WERI-Rb-1 (cell line): ENCODE results near the gene PKN1.

Experiments
- DNase-seq: peaks from one replicate; pipeline ENCODE4 v3.0.0-alpha.2; 2020
- H3K27ac ChIP-seq: fragments of 250-450 bp; sonication (Bioruptor Pico); 2 replicates; pipeline ENCODE4 v1.5.1; 2020; ENCODE audit warnings: mild to moderate bottlenecking, moderate library complexity
- H3K27me3 ChIP-seq: fragments of 250-450 bp; sonication (Bioruptor Pico); 2 replicates; pipeline ENCODE4 v1.5.1; 2021; ENCODE audit warnings: mild to moderate bottlenecking, low read depth, moderate library complexity; ENCODE audit not compliant: insufficient read depth, severe bottlenecking
- H3K36me3 ChIP-seq: fragments of 250-450 bp; sonication (Bioruptor Pico); 2 replicates; pipeline ENCODE4 v1.5.1; 2020; ENCODE audit warnings: mild to moderate bottlenecking, moderate library complexity
- H3K4me3 ChIP-seq: 2 replicates; pipeline ENCODE4 v1.5.1; 2011; ENCODE audit warnings: low read depth, mild to moderate bottlenecking, control low read depth, low read length
- H3K9me3 ChIP-seq: fragments of 250-450 bp; sonication (Bioruptor Pico); 2 replicates; pipeline ENCODE4 v1.5.1; 2021; ENCODE audit warnings: mild to moderate bottlenecking, moderate library complexity; ENCODE audit not compliant: severe bottlenecking
- CTCF ChIP-seq: IDR thresholded peaks from 2 replicates; pipeline ENCODE4 v1.5.1; 2011; ENCODE audit warnings: low read depth, mild to moderate bottlenecking, control low read depth, inconsistent platforms, low read length

The PKN1 gene

GRCh38 chr19:14463747-14464146 lies 30.6 kb downstream of the PKN1 start:
- no peaks in the 10 kb centered on the region for H3K27me3 ChIP-seq

GRCh38 chr19:14467391-14467790 lies 34.3 kb downstream of the PKN1 start:
- Histone ChIP-seq H3K9me3 (no peaks in the 10 kb centered on the region), H3K36me3 (peaks cover 62% of the 10 kb centered on the region), H3K4me3 (no peak overlapping the region), H3K27me3 (no peaks in the 10 kb centered on the region), H3K27ac (no peak overlapping the region)
- DNase-seq: no peak
- TF ChIP-seq CTCF: no peak

More at GRCh38 chr19:14463747-14464146, 30.6 kb downstream of the PKN1 start:
- Histone ChIP-seq H3K9me3 (no peaks in the 10 kb centered on the region), H3K4me3 (no peak overlapping the region), H3K36me3 (peaks cover 58% of the 10 kb centered on the region), H3K27ac (no peak overlapping the region)
- no peak for DNase-seq
- TF ChIP-seq CTCF: no peak

- H3K27ac ChIP-seq: no peak overlapping the region
Measured at GRCh38 chr19:14467816-14468215, 34.7 kb downstream of the PKN1 start.

GRCh38 chr19:14470031-14470876 lies 37.1 kb downstream of the PKN1 start:
- DNase-seq: no peak
- TF ChIP-seq CTCF: no peak
- no peak overlapping the region for H3K27ac ChIP-seq
- no peaks in the 10 kb centered on the region for H3K9me3 ChIP-seq
- no peak overlapping the region for H3K4me3 ChIP-seq
- H3K36me3 ChIP-seq: peaks cover 46% of the 10 kb centered on the region
- H3K27me3 ChIP-seq: no peaks in the 10 kb centered on the region

More at GRCh38 chr19:14467816-14468215, 34.7 kb downstream of the PKN1 start:
- H3K4me3 ChIP-seq: no peak overlapping the region
- TF ChIP-seq CTCF: no peak
- no peaks in the 10 kb centered on the region for H3K9me3 ChIP-seq
- H3K27me3 ChIP-seq: no peaks in the 10 kb centered on the region
- H3K36me3 ChIP-seq: peaks cover 62% of the 10 kb centered on the region
- no peak for DNase-seq

GRCh38 chr19:14471436-14472187 lies 38.5 kb downstream of the PKN1 start:
- no peak for TF ChIP-seq CTCF
- H3K4me3 ChIP-seq: no peak overlapping the region
- no peak for DNase-seq
- H3K9me3 ChIP-seq: no peaks in the 10 kb centered on the region
- no peak overlapping the region for H3K27ac ChIP-seq
- peaks cover 35% of the 10 kb centered on the region for H3K36me3 ChIP-seq
- H3K27me3 ChIP-seq: no peaks in the 10 kb centered on the region
